ENCODE measurements around the gene DLG1. TPM values are rescaled to one million over a fixed set of nuclear protein-coding genes. Genes with fewer than 3 reads are reported as not detected.

Gene DLG1
- polyA plus RNA-seq, 2 donors: 39.4 to 40.7 TPM

- Histone ChIP-seq H3K4me1 (ENCODE audit: control insufficient read depth in 2 of 2, insufficient read depth in 2 of 2, low read length in 1 of 2) (peaks cover 0 to 4% of the 10 kb centered on the region in 2 donors), H3K36me3 (ENCODE audit: control insufficient read depth in 2 of 2, insufficient read depth in 2 of 2, low read length in 1 of 2) (no peaks in the 10 kb centered on the region), H3K27me3 (ENCODE audit: control insufficient read depth in 1 of 2, insufficient read depth in 2 of 2, low read length in 2 of 2) (no peaks in the 10 kb centered on the region), H3K4me3 (ENCODE audit: low read depth in 1 of 2, low read length in 2 of 2) (no peak overlapping the region), H3K9me3 (ENCODE audit: control insufficient read depth in 2 of 2, insufficient read depth in 1 of 2, low read depth in 1 of 2, low read length in 1 of 2) (no peaks in the 10 kb centered on the region), H3K27ac (ENCODE audit: low read depth in 2 of 2, low read length in 1 of 2) (no peak overlapping the region)
- WGBS, 2 donors: 74 to 84% methylated on average over 4 of the region's 4 CpGs
These were observed 39.2 kb upstream of the DLG1 start for GRCh38 chr3:197337656-197338055.

GRCh38 chr3:197337214-197337613, 38.8 kb upstream of the DLG1 start:
- Histone ChIP-seq H3K9me3 (ENCODE audit: control insufficient read depth in 2 of 2, insufficient read depth in 1 of 2, low read depth in 1 of 2, low read length in 1 of 2) (no peaks in the 10 kb centered on the region), H3K4me3 (ENCODE audit: low read depth in 1 of 2, low read length in 2 of 2) (no peak overlapping the region), H3K27ac (ENCODE audit: low read depth in 2 of 2, low read length in 1 of 2) (no peak overlapping the region), H3K4me1 (ENCODE audit: control insufficient read depth in 2 of 2, insufficient read depth in 2 of 2, low read length in 1 of 2) (peaks cover 0 to 4% of the 10 kb centered on the region in 2 donors), H3K36me3 (ENCODE audit: control insufficient read depth in 2 of 2, insufficient read depth in 2 of 2, low read length in 1 of 2) (no peaks in the 10 kb centered on the region), H3K27me3 (ENCODE audit: control insufficient read depth in 1 of 2, insufficient read depth in 2 of 2, low read length in 2 of 2) (no peaks in the 10 kb centered on the region)
- WGBS, 2 donors: 91 to 95% methylated on average over 5 of the region's 5 CpGs

- Histone ChIP-seq H3K4me3 (ENCODE audit: low read depth in 1 of 2, low read length in 2 of 2) (no peak overlapping the region), H3K36me3 (ENCODE audit: control insufficient read depth in 2 of 2, insufficient read depth in 2 of 2, low read length in 1 of 2) (no peaks in the 10 kb centered on the region), H3K27me3 (ENCODE audit: control insufficient read depth in 1 of 2, insufficient read depth in 2 of 2, low read length in 2 of 2) (no peaks in the 10 kb centered on the region), H3K9me3 (ENCODE audit: control insufficient read depth in 2 of 2, insufficient read depth in 1 of 2, low read depth in 1 of 2, low read length in 1 of 2) (no peaks in the 10 kb centered on the region), H3K4me1 (ENCODE audit: control insufficient read depth in 2 of 2, insufficient read depth in 2 of 2, low read length in 1 of 2) (peaks cover 0 to 4% of the 10 kb centered on the region in 2 donors), H3K27ac (ENCODE audit: low read depth in 2 of 2, low read length in 1 of 2) (no peak overlapping the region)
- 81 to 87% methylated on average over 4 of the region's 4 CpGs for WGBS, 2 donors
These were observed 37.9 kb upstream of the DLG1 start for GRCh38 chr3:197336348-197336747.

GRCh38 chr3:197335428-197336132, 37.2 kb upstream of the DLG1 start:
- Histone ChIP-seq H3K4me1 (ENCODE audit: control insufficient read depth in 2 of 2, insufficient read depth in 2 of 2, low read length in 1 of 2) (peaks cover 0 to 4% of the 10 kb centered on the region in 2 donors), H3K27me3 (ENCODE audit: control insufficient read depth in 1 of 2, insufficient read depth in 2 of 2, low read length in 2 of 2) (no peaks in the 10 kb centered on the region), H3K36me3 (ENCODE audit: control insufficient read depth in 2 of 2, insufficient read depth in 2 of 2, low read length in 1 of 2) (no peaks in the 10 kb centered on the region), H3K27ac (ENCODE audit: low read depth in 2 of 2, low read length in 1 of 2) (no peak overlapping the region), H3K9me3 (ENCODE audit: control insufficient read depth in 2 of 2, insufficient read depth in 1 of 2, low read depth in 1 of 2, low read length in 1 of 2) (no peaks in the 10 kb centered on the region), H3K4me3 (ENCODE audit: low read depth in 1 of 2, low read length in 2 of 2) (no peak overlapping the region)
- WGBS, 2 donors: 85 to 87% methylated on average over 13 of the region's 13 CpGs

- Histone ChIP-seq H3K27ac (ENCODE audit: low read depth in 2 of 2, low read length in 1 of 2) (no peak overlapping the region), H3K4me3 (ENCODE audit: low read depth in 1 of 2, low read length in 2 of 2) (no peak overlapping the region), H3K4me1 (ENCODE audit: control insufficient read depth in 2 of 2, insufficient read depth in 2 of 2, low read length in 1 of 2) (no peaks in the 10 kb centered on the region), H3K27me3 (ENCODE audit: control insufficient read depth in 1 of 2, insufficient read depth in 2 of 2, low read length in 2 of 2) (no peaks in the 10 kb centered on the region), H3K36me3 (ENCODE audit: control insufficient read depth in 2 of 2, insufficient read depth in 2 of 2, low read length in 1 of 2) (no peaks in the 10 kb centered on the region), H3K9me3 (ENCODE audit: control insufficient read depth in 2 of 2, insufficient read depth in 1 of 2, low read depth in 1 of 2, low read length in 1 of 2) (no peaks in the 10 kb centered on the region)
- 78% methylated on average over 11 of the region's 11 CpGs for WGBS, 2 donors
These were observed 35.7 kb upstream of the DLG1 start for GRCh38 chr3:197333901-197334639.

GRCh38 chr3:197331131-197331530, 32.7 kb upstream of the DLG1 start:
- Histone ChIP-seq H3K36me3 (ENCODE audit: control insufficient read depth in 2 of 2, insufficient read depth in 2 of 2, low read length in 1 of 2) (no peaks in the 10 kb centered on the region), H3K4me3 (ENCODE audit: low read depth in 1 of 2, low read length in 2 of 2) (no peak overlapping the region), H3K27me3 (ENCODE audit: control insufficient read depth in 1 of 2, insufficient read depth in 2 of 2, low read length in 2 of 2) (no peaks in the 10 kb centered on the region), H3K4me1 (ENCODE audit: control insufficient read depth in 2 of 2, insufficient read depth in 2 of 2, low read length in 1 of 2) (no peaks in the 10 kb centered on the region), H3K27ac (ENCODE audit: low read depth in 2 of 2, low read length in 1 of 2) (no peak overlapping the region), H3K9me3 (ENCODE audit: control insufficient read depth in 2 of 2, insufficient read depth in 1 of 2, low read depth in 1 of 2, low read length in 1 of 2) (no peaks in the 10 kb centered on the region)
- WGBS, 2 donors: 72 to 85% methylated on average over 3 of the region's 3 CpGs

GRCh38 chr3:197329382-197329781, 31.0 kb upstream of the DLG1 start:
- Histone ChIP-seq H3K36me3 (ENCODE audit: control insufficient read depth in 2 of 2, insufficient read depth in 2 of 2, low read length in 1 of 2) (no peaks in the 10 kb centered on the region), H3K9me3 (ENCODE audit: control insufficient read depth in 2 of 2, insufficient read depth in 1 of 2, low read depth in 1 of 2, low read length in 1 of 2) (no peaks in the 10 kb centered on the region), H3K27me3 (ENCODE audit: control insufficient read depth in 1 of 2, insufficient read depth in 2 of 2, low read length in 2 of 2) (no peaks in the 10 kb centered on the region), H3K4me1 (ENCODE audit: control insufficient read depth in 2 of 2, insufficient read depth in 2 of 2, low read length in 1 of 2) (no peaks in the 10 kb centered on the region), H3K4me3 (ENCODE audit: low read depth in 1 of 2, low read length in 2 of 2) (no peak overlapping the region), H3K27ac (ENCODE audit: low read depth in 2 of 2, low read length in 1 of 2) (no peak overlapping the region)
- 60 to 78% methylated on average over 3 of the region's 3 CpGs for WGBS, 2 donors

- no peaks in the 10 kb centered on the region for H3K27me3 ChIP-seq (ENCODE audit: control insufficient read depth in 1 of 2, insufficient read depth in 2 of 2, low read length in 2 of 2)
- H3K9me3 ChIP-seq (ENCODE audit: control insufficient read depth in 2 of 2, insufficient read depth in 1 of 2, low read depth in 1 of 2, low read length in 1 of 2): no peaks in the 10 kb centered on the region
- 94% methylated on average over 6 of the region's 6 CpGs for WGBS, 2 donors
- no peak overlapping the region for H3K4me3 ChIP-seq (ENCODE audit: low read depth in 1 of 2, low read length in 2 of 2)
- H3K4me1 ChIP-seq (ENCODE audit: control insufficient read depth in 2 of 2, insufficient read depth in 2 of 2, low read length in 1 of 2): no peaks in the 10 kb centered on the region
- H3K36me3 ChIP-seq (ENCODE audit: control insufficient read depth in 2 of 2, insufficient read depth in 2 of 2, low read length in 1 of 2): no peaks in the 10 kb centered on the region
- H3K27ac ChIP-seq (ENCODE audit: low read depth in 2 of 2, low read length in 1 of 2): no peak overlapping the region
These were observed 29.8 kb upstream of the DLG1 start for GRCh38 chr3:197328198-197328597.

GRCh38 chr3:197327701-197328100, 29.3 kb upstream of the DLG1 start:
- H3K4me3 ChIP-seq (ENCODE audit: low read depth in 1 of 2, low read length in 2 of 2): no peak overlapping the region
- H3K4me1 ChIP-seq (ENCODE audit: control insufficient read depth in 2 of 2, insufficient read depth in 2 of 2, low read length in 1 of 2): no peaks in the 10 kb centered on the region
- H3K9me3 ChIP-seq (ENCODE audit: control insufficient read depth in 2 of 2, insufficient read depth in 1 of 2, low read depth in 1 of 2, low read length in 1 of 2): no peaks in the 10 kb centered on the region
- H3K36me3 ChIP-seq (ENCODE audit: control insufficient read depth in 2 of 2, insufficient read depth in 2 of 2, low read length in 1 of 2): no peaks in the 10 kb centered on the region
- H3K27me3 ChIP-seq (ENCODE audit: control insufficient read depth in 1 of 2, insufficient read depth in 2 of 2, low read length in 2 of 2): no peaks in the 10 kb centered on the region
- no peak overlapping the region for H3K27ac ChIP-seq (ENCODE audit: low read depth in 2 of 2, low read length in 1 of 2)
- 50 to 52% methylated on average over 3 of the region's 3 CpGs for WGBS, 2 donors

- H3K4me1 ChIP-seq (ENCODE audit: control insufficient read depth in 2 of 2, insufficient read depth in 2 of 2, low read length in 1 of 2): no peaks in the 10 kb centered on the region
- H3K9me3 ChIP-seq (ENCODE audit: control insufficient read depth in 2 of 2, insufficient read depth in 1 of 2, low read depth in 1 of 2, low read length in 1 of 2): no peaks in the 10 kb centered on the region
- WGBS, 2 donors: 82% methylated on average over 7 of the region's 7 CpGs
- no peak overlapping the region for H3K27ac ChIP-seq (ENCODE audit: low read depth in 2 of 2, low read length in 1 of 2)
- no peaks in the 10 kb centered on the region for H3K27me3 ChIP-seq (ENCODE audit: control insufficient read depth in 1 of 2, insufficient read depth in 2 of 2, low read length in 2 of 2)
- no peaks in the 10 kb centered on the region for H3K36me3 ChIP-seq (ENCODE audit: control insufficient read depth in 2 of 2, insufficient read depth in 2 of 2, low read length in 1 of 2)
- no peak overlapping the region for H3K4me3 ChIP-seq (ENCODE audit: low read depth in 1 of 2, low read length in 2 of 2)
These were observed 27.4 kb upstream of the DLG1 start for GRCh38 chr3:197325773-197326172.
